Effector memory CD4-positive, alpha-beta T cell (primary cell): ENCODE results near the gene CNIH2.

Experiments
- DNase-seq, 3 donors: peaks; one replicate each; pipeline ENCODE4 v3.0.0-alpha.2; 2020
- H3K27ac ChIP-seq: 2 replicates; pipeline ENCODE4 v1.7.0; 2013; ENCODE audit warnings: mild to moderate bottlenecking, low read length, moderate library complexity; ENCODE audit not compliant: insufficient read depth, poor library complexity, severe bottlenecking
- H3K27me3 ChIP-seq: replicated peaks from 2 replicates; pipeline ENCODE4 v1.7.0; 2013; ENCODE audit warnings: mild to moderate bottlenecking, low read length; ENCODE audit not compliant: insufficient read depth, control insufficient read depth, poor library complexity, severe bottlenecking
- H3K36me3 ChIP-seq: 2 replicates; pipeline ENCODE4 v1.7.0; 2013; ENCODE audit warnings: mild to moderate bottlenecking, low read length, moderate library complexity; ENCODE audit not compliant: control insufficient read depth, insufficient read depth
- H3K4me1 ChIP-seq: 2 replicates; pipeline ENCODE4 v1.7.0; 2013; ENCODE audit warnings: low read length, mild to moderate bottlenecking; ENCODE audit not compliant: control insufficient read depth, insufficient read depth, poor library complexity, severe bottlenecking
- H3K4me3 ChIP-seq: 2 replicates; pipeline ENCODE4 v1.7.0; 2013; ENCODE audit warnings: low read length, low read depth, mild to moderate bottlenecking; ENCODE audit not compliant: insufficient read depth, poor library complexity, severe bottlenecking
- H3K9me3 ChIP-seq: 2 replicates; pipeline ENCODE4 v1.7.0; 2013; ENCODE audit warnings: mild to moderate bottlenecking, low read length, moderate library complexity; ENCODE audit not compliant: control insufficient read depth

CNIH2 gene

DNA sequence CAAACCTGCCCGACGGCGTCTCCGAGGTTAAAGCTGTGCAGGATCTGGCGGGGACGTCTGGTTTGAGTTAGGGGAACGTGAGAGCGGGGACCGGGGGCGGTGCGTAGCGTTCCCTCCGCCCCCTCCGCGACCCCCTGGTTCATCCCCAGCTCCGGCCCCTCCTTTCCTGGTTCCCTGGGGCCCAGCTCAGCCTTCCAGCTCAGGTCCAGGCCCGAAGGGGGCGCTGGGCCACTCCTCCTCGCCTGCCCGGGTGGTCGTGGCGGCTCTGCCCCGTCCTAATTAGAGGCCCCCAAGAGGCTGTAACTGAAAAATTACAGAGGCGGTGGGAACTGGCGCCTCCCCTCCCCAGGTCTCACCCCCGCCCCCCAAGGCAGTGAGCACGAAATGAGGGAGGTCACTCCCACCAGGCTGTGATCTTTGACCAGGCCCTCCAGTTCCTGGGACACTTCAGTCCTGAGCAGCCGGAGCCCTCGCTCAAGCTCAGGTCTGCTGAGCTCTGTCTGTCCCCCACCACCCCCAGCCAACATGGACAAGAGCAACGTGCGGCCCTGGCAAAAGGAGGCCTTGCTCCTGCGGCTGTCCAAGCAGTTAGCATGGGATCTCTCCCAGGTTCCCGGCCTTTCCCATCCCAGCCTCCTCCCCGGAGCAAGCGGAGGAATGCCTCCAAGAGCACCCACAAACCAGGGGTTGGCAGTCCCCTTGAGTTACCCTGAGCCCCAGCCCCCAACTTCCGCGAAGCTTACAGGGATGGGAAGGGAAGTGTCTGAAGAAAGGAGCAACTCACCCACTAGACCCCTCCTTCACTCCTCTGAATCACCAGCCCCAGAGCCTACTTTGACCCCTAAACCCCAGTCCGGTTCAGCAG lies 35.6 kb downstream of the CNIH2 start:
- H3K4me3 ChIP-seq, result peak overlapping the region; percentile 53
- no peaks in the 10 kb centered on the region for H3K9me3 ChIP-seq
- H3K27ac ChIP-seq, result peak overlapping the region; percentile 72
- no peaks in the 10 kb centered on the region for H3K36me3 ChIP-seq
- H3K27me3 ChIP-seq, result no peaks in the 10 kb centered on the region
- peaks cover 26% of the 10 kb centered on the region for H3K4me1 ChIP-seq
- no peak for DNase-seq

DNA sequence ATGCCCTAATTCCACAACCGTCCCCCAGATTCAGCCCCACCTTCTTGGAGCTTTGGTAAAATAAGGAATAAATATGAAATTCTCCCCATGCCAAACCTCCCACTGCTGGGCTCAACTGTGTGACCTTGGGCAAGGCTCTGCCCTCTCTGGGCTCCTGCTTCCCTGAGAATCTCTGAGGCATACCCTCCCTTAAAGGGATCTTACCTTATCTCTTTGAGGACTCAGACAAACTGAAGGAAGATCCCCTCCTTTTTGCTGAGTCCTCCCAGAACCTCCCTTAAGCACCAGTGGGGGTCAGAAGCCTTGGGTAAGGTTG lies 36.2 kb downstream of the CNIH2 start:
- H3K27me3 ChIP-seq, result no peaks in the 10 kb centered on the region
- no peak for DNase-seq
- no peak overlapping the region for H3K27ac ChIP-seq
- H3K36me3 ChIP-seq, result no peaks in the 10 kb centered on the region
- H3K4me3 ChIP-seq, result no peak overlapping the region
- no peaks in the 10 kb centered on the region for H3K9me3 ChIP-seq
- peaks cover 32% of the 10 kb centered on the region for H3K4me1 ChIP-seq

DNA sequence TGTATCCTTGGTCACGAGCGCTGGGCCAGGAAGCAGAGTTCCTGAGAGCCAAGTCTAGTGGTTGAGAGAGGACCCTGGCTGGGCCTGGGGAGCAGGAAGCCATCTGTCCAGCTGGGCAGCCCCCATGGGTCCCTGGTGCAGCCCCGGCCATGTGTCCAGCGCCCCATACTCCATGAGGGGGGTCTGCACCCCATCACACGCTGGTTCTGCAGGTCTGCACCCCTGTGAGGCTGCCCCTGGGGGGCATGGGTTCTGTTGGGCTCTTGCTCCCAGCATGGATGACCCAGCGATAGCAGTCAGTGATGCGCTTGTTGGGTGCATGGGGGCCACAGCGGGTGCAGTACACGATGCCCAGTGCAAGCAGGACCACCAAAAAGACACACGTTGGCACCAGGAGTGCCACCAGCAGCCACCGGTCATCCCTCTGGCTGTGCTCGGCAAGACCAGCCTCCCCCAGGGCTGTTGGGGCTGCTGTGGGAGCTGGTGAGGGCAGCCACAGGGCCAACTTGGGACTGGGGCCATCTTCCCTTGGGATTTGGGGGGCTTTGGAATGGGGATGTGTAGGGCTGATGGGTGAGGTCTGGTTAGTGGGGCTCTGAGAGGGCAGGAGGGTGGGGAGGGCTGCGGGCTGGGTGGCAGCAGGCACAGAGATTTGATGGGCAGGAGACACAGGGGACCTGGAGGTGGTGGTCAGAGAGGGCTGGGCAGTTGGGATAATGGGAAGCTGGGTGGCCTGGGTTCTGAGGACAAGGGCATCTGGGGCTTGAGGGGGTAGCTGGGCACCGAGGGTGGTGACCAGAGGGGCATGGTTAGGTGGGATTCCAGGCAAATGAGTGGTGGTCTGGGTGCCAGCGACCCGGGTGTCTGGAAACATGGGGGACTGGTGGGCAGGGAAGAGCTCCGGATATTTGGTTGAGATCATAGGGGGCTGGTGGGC lies 36.9 kb downstream of the CNIH2 start:
- H3K27me3 ChIP-seq, result no peaks in the 10 kb centered on the region
- no peak for DNase-seq
- no peaks in the 10 kb centered on the region for H3K9me3 ChIP-seq
- no peak overlapping the region for H3K4me3 ChIP-seq
- no peaks in the 10 kb centered on the region for H3K36me3 ChIP-seq
- H3K27ac ChIP-seq, result no peak overlapping the region
- peaks cover 32% of the 10 kb centered on the region for H3K4me1 ChIP-seq

DNA sequence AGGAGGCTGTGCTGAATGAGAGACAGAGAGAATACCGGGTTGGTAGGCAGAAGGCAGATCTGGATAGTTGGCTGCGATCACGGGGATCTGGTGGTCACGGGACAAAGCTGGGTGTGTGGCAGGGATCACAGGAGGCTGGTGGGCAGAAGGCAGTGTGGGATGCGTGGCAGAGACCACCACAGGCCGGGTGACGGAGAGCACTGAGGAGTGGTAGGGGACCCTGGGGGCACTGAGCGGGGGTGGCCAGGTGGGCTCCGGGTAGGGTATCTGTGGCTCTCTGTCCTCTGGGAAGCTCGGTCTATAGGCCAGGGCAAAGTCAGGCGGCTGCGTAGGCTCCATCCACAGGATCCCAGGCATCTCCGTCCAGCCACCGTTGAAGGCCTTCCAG lies 37.5 kb downstream of the CNIH2 start:
- H3K9me3 ChIP-seq, result no peaks in the 10 kb centered on the region
- no peak overlapping the region for H3K27ac ChIP-seq
- no peaks in the 10 kb centered on the region for H3K27me3 ChIP-seq
- no peaks in the 10 kb centered on the region for H3K36me3 ChIP-seq
- no peak overlapping the region for H3K4me3 ChIP-seq
- H3K4me1 ChIP-seq, result peaks cover 32% of the 10 kb centered on the region
- DNase-seq, result no peak

DNA sequence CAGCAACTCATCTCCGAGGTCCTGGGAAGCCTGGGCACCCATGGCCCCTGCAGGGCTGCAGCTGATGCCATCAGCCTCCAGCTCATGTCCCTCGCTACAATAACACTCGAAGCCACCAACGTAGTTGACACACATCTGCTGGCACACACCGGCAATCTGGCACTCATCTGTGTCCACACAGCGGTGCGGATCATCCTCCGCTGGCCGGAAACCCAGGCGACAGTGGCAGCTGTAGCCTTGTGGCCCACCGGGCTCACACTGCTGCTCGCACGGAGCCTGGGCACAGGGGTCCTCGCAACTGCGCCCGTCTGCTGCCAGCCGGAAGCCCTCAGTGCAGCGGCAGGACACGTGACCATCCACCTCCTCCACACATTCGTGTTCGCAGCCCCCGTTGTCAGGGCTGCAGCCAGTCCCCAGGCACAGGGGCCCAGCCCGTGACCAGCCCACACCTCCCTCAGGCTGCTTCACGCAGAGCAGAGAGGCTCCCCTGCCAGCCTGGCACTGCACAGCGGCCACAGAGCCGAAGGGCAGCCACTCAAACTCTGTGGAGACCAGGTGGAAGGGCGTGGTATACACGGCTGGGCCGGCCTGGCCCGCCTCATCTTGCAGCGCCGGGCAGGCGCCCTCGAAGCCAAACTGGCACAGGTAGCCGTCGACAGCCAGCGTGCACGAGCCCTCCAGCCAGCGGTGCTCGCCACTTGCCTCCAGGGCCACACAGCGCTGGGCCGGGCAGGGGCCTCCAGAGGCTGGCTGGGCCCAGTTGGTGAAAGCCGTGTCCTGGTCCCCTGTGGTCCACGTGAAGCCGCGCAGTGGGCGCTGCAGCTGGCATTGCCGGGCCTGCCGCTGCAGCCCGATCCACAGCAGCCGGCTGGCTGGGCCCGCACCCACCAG lies 38.2 kb downstream of the CNIH2 start:
- no peak overlapping the region for H3K4me3 ChIP-seq

DNA sequence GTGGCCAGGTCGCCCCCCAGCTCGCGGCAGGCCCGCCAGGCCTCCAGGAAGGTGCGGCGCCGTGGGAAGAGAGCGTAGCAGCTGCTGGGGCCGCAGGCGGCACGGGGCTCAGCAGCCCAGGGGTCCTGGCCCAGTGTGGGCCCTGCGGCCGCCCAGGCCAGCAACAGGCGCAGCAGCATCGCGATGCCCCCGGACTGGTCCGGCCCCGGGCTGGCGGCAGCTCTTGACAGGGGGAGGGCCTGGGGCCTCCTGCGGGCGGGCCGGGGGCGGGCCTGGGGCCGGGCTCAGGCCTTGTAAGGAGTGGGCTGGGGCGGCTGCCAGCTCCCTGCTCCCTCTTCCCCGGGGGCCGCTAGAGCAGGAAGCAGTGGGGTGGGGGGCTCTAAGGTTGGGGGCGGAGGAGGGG lies 38.9 kb downstream of the CNIH2 start, which contains the start of gene CD248:
TSS of gene CD248 (minus strand) at position 196 of the 403 bp plus-strand sequence. CDS start at position 179, 17 bp downstream.
- no peak for DNase-seq
- Histone ChIP-seq H3K27me3 (no peaks in the 10 kb centered on the region), H3K9me3 (no peaks in the 10 kb centered on the region), H3K36me3 (no peaks in the 10 kb centered on the region), H3K4me3 (no peak within 1 kb of the TSS), H3K4me1 (peaks cover 27% of the 10 kb centered on the region), H3K27ac (peak within 1 kb of the TSS; percentile 67)

More for the DNA sequence above, 38.2 kb downstream of the CNIH2 start:
- H3K27ac ChIP-seq, result no peak overlapping the region
- peaks cover 32% of the 10 kb centered on the region for H3K4me1 ChIP-seq
- DNase-seq, result no peak
- H3K9me3 ChIP-seq, result no peaks in the 10 kb centered on the region
- no peaks in the 10 kb centered on the region for H3K27me3 ChIP-seq
- H3K36me3 ChIP-seq, result no peaks in the 10 kb centered on the region

DNA sequence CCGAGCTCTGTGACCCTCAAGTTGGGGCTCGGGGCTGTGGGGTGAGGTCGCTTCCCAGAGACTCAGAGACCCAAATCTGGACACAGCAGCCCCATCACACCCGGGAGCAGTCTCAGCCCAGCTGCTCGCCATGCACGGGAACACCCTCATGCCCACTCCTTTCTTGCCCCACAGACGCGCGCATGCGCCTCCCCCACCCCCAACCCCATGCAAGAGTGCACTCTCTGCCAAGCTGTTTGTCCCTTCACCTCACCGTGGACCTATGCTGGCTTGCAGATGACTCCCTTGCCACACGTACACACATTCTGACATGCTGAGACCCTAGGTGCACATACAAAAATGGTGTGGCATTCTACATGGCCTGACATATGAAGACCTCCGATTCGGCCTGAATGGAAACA lies 39.3 kb downstream of the CNIH2 start:
- no peaks in the 10 kb centered on the region for H3K9me3 ChIP-seq
- peaks cover 27% of the 10 kb centered on the region for H3K4me1 ChIP-seq
- no peaks in the 10 kb centered on the region for H3K36me3 ChIP-seq
- no peak overlapping the region for H3K4me3 ChIP-seq
- H3K27me3 ChIP-seq, result no peaks in the 10 kb centered on the region
- H3K27ac ChIP-seq, result peak overlapping the region; percentile 67
- DNase-seq, result no peak

DNA sequence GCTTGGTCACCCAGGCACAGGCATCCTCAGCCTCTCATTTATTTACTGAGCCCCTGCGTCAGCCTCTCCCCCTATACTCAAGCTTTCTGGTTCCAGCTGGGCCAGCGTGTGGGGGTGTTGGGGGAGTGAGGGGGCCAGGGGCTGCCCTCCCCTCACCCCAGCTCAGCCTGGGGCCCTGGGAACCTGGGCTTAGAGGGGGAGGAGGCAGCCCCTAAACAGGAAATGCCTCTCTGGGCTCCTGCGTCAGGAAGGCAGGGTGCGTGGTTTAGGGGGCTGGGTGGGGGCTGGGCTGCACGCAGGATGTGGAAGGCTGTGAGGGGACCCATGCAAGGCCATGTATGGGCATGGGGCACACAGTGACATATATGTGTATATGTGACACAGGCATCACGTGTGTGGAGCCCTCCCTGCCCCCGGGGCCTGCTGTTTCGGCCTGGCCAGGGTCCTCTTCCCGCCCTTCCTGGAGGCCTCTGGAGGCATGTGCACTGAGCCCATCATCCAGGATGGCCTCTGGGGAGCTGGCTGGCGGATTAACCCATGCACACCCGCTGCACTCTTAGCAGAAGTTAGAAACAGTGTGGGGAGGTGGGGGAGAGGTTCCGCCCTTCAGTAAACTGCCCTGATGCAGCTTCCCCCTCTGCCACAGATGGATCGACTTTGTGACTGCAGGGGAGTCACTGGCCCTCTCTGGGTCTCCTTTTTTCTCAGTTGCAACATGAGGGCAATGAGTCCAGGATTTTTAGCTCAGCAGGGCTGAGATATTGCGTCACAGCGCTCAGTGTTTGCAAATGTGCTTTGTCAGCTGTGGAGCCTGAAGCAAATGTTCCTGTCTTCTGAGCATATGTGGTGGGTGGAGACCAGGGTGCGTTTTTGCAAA lies 40.0 kb downstream of the CNIH2 start:
- Histone ChIP-seq H3K27ac (peak overlapping the region; percentile 67), H3K27me3 (no peaks in the 10 kb centered on the region)
- peak in 1 of 3 donors; percentile 10 for DNase-seq

DNA sequence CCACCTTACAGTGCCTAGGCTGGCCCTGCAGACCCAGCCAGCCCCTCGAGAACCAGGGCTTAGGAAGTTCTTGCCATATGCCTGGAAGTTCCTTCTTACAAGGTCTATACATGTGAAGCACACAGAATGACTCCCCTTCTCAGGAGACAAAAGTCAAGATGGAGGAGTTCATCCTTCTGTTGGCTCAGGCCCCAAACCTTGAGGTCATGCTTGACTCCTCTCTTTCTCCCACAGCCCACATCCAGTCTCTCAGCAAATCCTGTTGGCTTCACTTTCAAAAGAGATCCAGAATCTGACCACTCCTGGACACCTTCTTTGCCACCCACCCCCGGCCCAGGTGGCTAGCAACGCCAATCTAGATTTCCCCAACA lies 40.6 kb downstream of the CNIH2 start:
- peak overlapping the region; percentile 67 for H3K27ac ChIP-seq
- H3K27me3 ChIP-seq, result no peaks in the 10 kb centered on the region
- H3K4me1 ChIP-seq, result peaks cover 20% of the 10 kb centered on the region

More for the DNA sequence above, 40.0 kb downstream of the CNIH2 start:
- Histone ChIP-seq H3K4me1 (peaks cover 25% of the 10 kb centered on the region), H3K36me3 (no peaks in the 10 kb centered on the region), H3K9me3 (no peaks in the 10 kb centered on the region), H3K4me3 (no peak overlapping the region)

More for the DNA sequence above, 40.6 kb downstream of the CNIH2 start:
- Histone ChIP-seq H3K9me3 (no peaks in the 10 kb centered on the region), H3K36me3 (no peaks in the 10 kb centered on the region), H3K4me3 (no peak overlapping the region)
- DNase-seq, result no peak
